Medulla oblongata (tissue), 1 donor: Measurements from ENCODE around the gene MSANTD1.

Source experiments
- DNase-seq: peaks from one replicate; pipeline ENCODE4 v3.0.0-alpha.2; 2015; ENCODE audit errors: extremely low spot score

Gene MSANTD1

GRCh38 chr4:3248178-3248480, 830 bp upstream of the MSANTD1 start:
- DNase-seq: no peak

GRCh38 chr4:3249711-3250437, 915 bp downstream of the MSANTD1 start:
- no peak for DNase-seq

- DNase-seq: no peak
These were observed 1.5 kb downstream of the MSANTD1 start for GRCh38 chr4:3250438-3250955.

- no peak for DNase-seq
These were observed 2.2 kb downstream of the MSANTD1 start for GRCh38 chr4:3250956-3251690.

- no peak for DNase-seq
These were observed 2.9 kb downstream of the MSANTD1 start for GRCh38 chr4:3251691-3252479.

GRCh38 chr4:3252480-3252828, 3.5 kb downstream of the MSANTD1 start:
- DNase-seq: no peak

- DNase-seq: no peak
These were observed 4.1 kb downstream of the MSANTD1 start for GRCh38 chr4:3252831-3253641.

GRCh38 chr4:3253808-3254207, 4.8 kb downstream of the MSANTD1 start:
- no peak for DNase-seq

GRCh38 chr4:3254302-3255131, 5.6 kb downstream of the MSANTD1 start:
- DNase-seq: no peak

GRCh38 chr4:3255611-3256186, 6.7 kb downstream of the MSANTD1 start:
- DNase-seq: no peak

GRCh38 chr4:3256230-3257102, 7.5 kb downstream of the MSANTD1 start:
- DNase-seq: no peak

GRCh38 chr4:3257103-3257555, 8.2 kb downstream of the MSANTD1 start:
- no peak for DNase-seq

- DNase-seq: no peak
These were observed 8.9 kb downstream of the MSANTD1 start for GRCh38 chr4:3257556-3258482.

GRCh38 chr4:3261411-3262207, 12.7 kb downstream of the MSANTD1 start:
- no peak for DNase-seq

GRCh38 chr4:3262208-3263052, 13.5 kb downstream of the MSANTD1 start:
- no peak for DNase-seq

GRCh38 chr4:3263053-3263875, 14.3 kb downstream of the MSANTD1 start:
- DNase-seq: no peak
